ENCODE measurements around the gene ARHGDIG.

The ARHGDIG gene

GRCh38 chr16:270381-271255 lies 9.8 kb upstream of the ARHGDIG start:
- TF ChIP-seq ZFX (IDR thresholded peaks at IDR 0.05; ENCODE audit: borderline replicate concordance): no peak
- TF ChIP-seq, protein P1, sequence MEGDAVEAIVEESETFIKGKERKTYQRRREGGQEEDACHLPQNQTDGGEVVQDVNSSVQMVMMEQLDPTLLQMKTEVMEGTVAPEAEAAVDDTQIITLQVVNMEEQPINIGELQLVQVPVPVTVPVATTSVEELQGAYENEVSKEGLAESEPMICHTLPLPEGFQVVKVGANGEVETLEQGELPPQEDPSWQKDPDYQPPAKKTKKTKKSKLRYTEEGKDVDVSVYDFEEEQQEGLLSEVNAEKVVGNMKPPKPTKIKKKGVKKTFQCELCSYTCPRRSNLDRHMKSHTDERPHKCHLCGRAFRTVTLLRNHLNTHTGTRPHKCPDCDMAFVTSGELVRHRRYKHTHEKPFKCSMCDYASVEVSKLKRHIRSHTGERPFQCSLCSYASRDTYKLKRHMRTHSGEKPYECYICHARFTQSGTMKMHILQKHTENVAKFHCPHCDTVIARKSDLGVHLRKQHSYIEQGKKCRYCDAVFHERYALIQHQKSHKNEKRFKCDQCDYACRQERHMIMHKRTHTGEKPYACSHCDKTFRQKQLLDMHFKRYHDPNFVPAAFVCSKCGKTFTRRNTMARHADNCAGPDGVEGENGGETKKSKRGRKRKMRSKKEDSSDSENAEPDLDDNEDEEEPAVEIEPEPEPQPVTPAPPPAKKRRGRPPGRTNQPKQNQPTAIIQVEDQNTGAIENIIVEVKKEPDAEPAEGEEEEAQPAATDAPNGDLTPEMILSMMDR (IDR thresholded peaks at IDR 0.05): no peak
- H3K27ac ChIP-seq: no peak overlapping the region

GRCh38 chr16:272633-273546 lies 7.5 kb upstream of the ARHGDIG start:
- no peak overlapping the region for H3K27ac ChIP-seq
- TF ChIP-seq, protein P1 (IDR thresholded peaks at IDR 0.05): no peak
- TF ChIP-seq ZFX (IDR thresholded peaks at IDR 0.05; ENCODE audit: borderline replicate concordance): no peak

GRCh38 chr16:273547-274421 lies 6.6 kb upstream of the ARHGDIG start:
- TF ChIP-seq, protein P1 (IDR thresholded peaks at IDR 0.05): no peak
- H3K27ac ChIP-seq: no peak overlapping the region

GRCh38 chr16:275041-275641 lies 5.2 kb upstream of the ARHGDIG start:
- TF ChIP-seq, protein P1 (IDR thresholded peaks at IDR 0.05): no peak
- TF ChIP-seq ZFX (IDR thresholded peaks at IDR 0.05; ENCODE audit: borderline replicate concordance): no peak
- H3K27ac ChIP-seq: peak overlapping the region; percentile 40

DNA sequence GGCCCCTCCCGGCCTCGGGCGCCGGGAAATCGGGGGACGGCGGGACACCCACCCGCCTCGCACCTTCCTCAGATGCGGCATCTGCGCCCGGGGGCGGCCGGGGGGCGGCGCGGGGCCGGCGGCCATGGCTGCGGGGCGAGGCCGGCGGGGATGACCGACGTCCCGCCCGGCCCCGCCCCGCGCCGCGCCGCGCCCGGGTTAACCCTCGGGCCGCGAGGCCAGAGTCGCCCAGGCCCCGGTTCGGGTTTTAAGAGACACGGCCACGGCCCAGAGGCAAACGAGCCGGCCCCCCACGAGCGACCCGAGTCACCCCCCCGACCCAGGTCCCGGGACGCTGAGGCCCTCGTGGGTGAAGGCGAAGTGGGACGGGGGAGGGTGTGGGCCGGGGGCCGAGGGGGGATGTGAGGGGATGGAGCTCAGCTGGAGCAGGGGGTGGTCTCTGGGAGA lies 4.6 kb upstream of the ARHGDIG start, which contains the start of gene RGS11:
TSS of gene RGS11 (minus strand) at position 159 of the 447 bp plus-strand sequence. CDS start at position 126, 33 bp downstream.
- TF ChIP-seq ZFX (IDR thresholded peaks at IDR 0.05; ENCODE audit: borderline replicate concordance): no peak
- TF ChIP-seq, protein P1 (IDR thresholded peaks at IDR 0.05): no peak
- H3K27ac ChIP-seq: peak within 1 kb of the TSS; percentile 40

- TF ChIP-seq, protein P1 (IDR thresholded peaks at IDR 0.05): no peak
- TF ChIP-seq ZFX (IDR thresholded peaks at IDR 0.05; ENCODE audit: borderline replicate concordance): no peak
- no peak overlapping the region for H3K27ac ChIP-seq
These were observed 3.8 kb upstream of the ARHGDIG start for GRCh38 chr16:276426-277077.

Data from 22Rv1 (cell line).